WTC11 (cell line): ENCODE data around the gene CFAP99. TPM values are rescaled to one million over a fixed set of nuclear protein-coding genes. Genes with fewer than 3 reads are reported as not detected.

Source experiments
- ATAC-seq: fragments of 200-7000 bp; cut with Tn5 transposase; 2 replicates; pipeline ENCODE4 v1.10.0; 2021; ENCODE audit warnings: mild to moderate bottlenecking, moderate library complexity
- CTCF ChIA-PET: fragments of 300-600 bp; sonication (Branson Sonifier 250); formaldehyde crosslinking; loops from one replicate; lab custom pipeline; 2021; ENCODE audit warnings: antibody characterized with exemption; lab: Charles Lee
- POLR2A ChIA-PET: fragments of 350-600 bp; sonication (Branson Sonifier 250); formaldehyde crosslinking; loops from one replicate; lab custom pipeline; 2021; ENCODE audit warnings: antibody characterized with exemption; lab: Charles Lee
- DNase-seq: peaks from one replicate; pipeline ENCODE4 v3.0.0; 2021; ENCODE audit warnings: low spot score
- H3K27ac Mint-ChIP-seq: 2 replicates; pipeline ENCODE4 v1.8.0; 2021; ENCODE audit warnings: mixed read lengths
- H3K27me3 Mint-ChIP-seq: 2 replicates; pipeline ENCODE4 v1.8.0; 2021; ENCODE audit warnings: low read depth, mild to moderate bottlenecking, moderate library complexity, mixed read lengths
- H3K36me3 Mint-ChIP-seq: 2 replicates; pipeline ENCODE4 v1.8.0; 2021; ENCODE audit warnings: mixed read lengths
- H3K4me1 Mint-ChIP-seq: 2 replicates; pipeline ENCODE4 v1.8.0; 2022; ENCODE audit warnings: mixed read lengths
- H3K4me3 Mint-ChIP-seq: 2 replicates; pipeline ENCODE4 v1.8.0; 2021; ENCODE audit warnings: mild to moderate bottlenecking, moderate library complexity, mixed read lengths
- H3K9me3 Mint-ChIP-seq: 2 replicates; pipeline ENCODE4 v1.8.0; 2021; ENCODE audit warnings: mixed read lengths
- ATF1 ChIP-seq: sonication (generic); formaldehyde crosslinking; IDR thresholded peaks from 2 replicates; pipeline ENCODE4 v1.8.1; 2023; ENCODE audit warnings: mild to moderate bottlenecking, moderate library complexity, missing genetic modification reagents
- E2F4 ChIP-seq: sonication (generic); formaldehyde crosslinking; IDR thresholded peaks from 2 replicates; pipeline ENCODE4 v1.8.1; 2022; ENCODE audit warnings: low read depth, mild to moderate bottlenecking, moderate library complexity, missing genetic modification reagents, borderline replicate concordance
- ELF4 ChIP-seq: sonication (generic); formaldehyde crosslinking; IDR thresholded peaks from 2 replicates; pipeline ENCODE4 v1.8.1; 2022; ENCODE audit warnings: low read depth, mild to moderate bottlenecking, moderate library complexity, missing genetic modification reagents
- GRHL2 ChIP-seq: fragments of 250-450 bp; sonication (Bioruptor Pico); IDR thresholded peaks from 2 replicates; pipeline ENCODE4 v1.8.0; 2022; ENCODE audit warnings: mild to moderate bottlenecking, moderate library complexity; ENCODE audit not compliant: insufficient replicate concordance, severe bottlenecking
- MAX ChIP-seq: sonication (generic); formaldehyde crosslinking; IDR thresholded peaks from 2 replicates; pipeline ENCODE4 v1.8.0; 2022; ENCODE audit warnings: mild to moderate bottlenecking, missing genetic modification reagents
- MXD4 ChIP-seq: fragments of 250-450 bp; sonication (Bioruptor Pico); IDR thresholded peaks from 2 replicates; pipeline ENCODE4 v1.8.0; 2021; ENCODE audit warnings: mild to moderate bottlenecking, moderate library complexity, borderline replicate concordance
- NFATC4 ChIP-seq: fragments of 250-450 bp; sonication (Bioruptor Pico); IDR thresholded peaks from 2 replicates; pipeline ENCODE4 v1.9.0; 2021; ENCODE audit warnings: mild to moderate bottlenecking
- NR2C2 ChIP-seq: sonication (generic); formaldehyde crosslinking; IDR thresholded peaks from 2 replicates; pipeline ENCODE4 v1.8.0; 2022; ENCODE audit warnings: mild to moderate bottlenecking, missing genetic modification reagents
- TP53 ChIP-seq: sonication (generic); formaldehyde crosslinking; IDR thresholded peaks from 2 replicates; pipeline ENCODE4 v1.8.1; 2023; ENCODE audit warnings: mild to moderate bottlenecking, missing genetic modification reagents
- ZNF138 ChIP-seq: sonication (generic); formaldehyde crosslinking; conservative IDR thresholded peaks from 2 replicates; pipeline ENCODE4 v1.8.1; 2022; ENCODE audit warnings: mild to moderate bottlenecking, moderate library complexity, missing genetic modification reagents
- ZNF281 ChIP-seq: sonication (generic); formaldehyde crosslinking; IDR thresholded peaks from 2 replicates; pipeline ENCODE4 v1.8.0; 2023; ENCODE audit warnings: mild to moderate bottlenecking, missing genetic modification reagents
- ZNF416 ChIP-seq: fragments of 250-450 bp; sonication (Bioruptor Pico); IDR thresholded peaks from 2 replicates; pipeline ENCODE4 v1.9.0; 2021; ENCODE audit warnings: mild to moderate bottlenecking, inconsistent platforms
- ZNF425 ChIP-seq: fragments of 250-450 bp; sonication (Bioruptor Pico); conservative IDR thresholded peaks from 2 replicates; pipeline ENCODE4 v1.9.0; 2021; ENCODE audit warnings: mild to moderate bottlenecking
- ZNF532 ChIP-seq: fragments of 250-450 bp; sonication (Bioruptor Pico); IDR thresholded peaks from 2 replicates; pipeline ENCODE4 v1.9.0; 2021; ENCODE audit warnings: mild to moderate bottlenecking, borderline replicate concordance
- total RNA-seq: library from RNA; stranded (reverse); gene quantifications from 3 replicates; pipeline ENCODE4 v1.2.3, GENCODE V29; 2021

CFAP99 gene
- total RNA-seq, 1 experiment from 2014 or later = not detected

GRCh38 chr4:2483237-2483636 is 64.5 kb downstream of the CFAP99 start:
- Mint-ChIP-seq H3K4me1 (peaks cover 83% of the 10 kb centered on the region), H3K27me3 (no peaks in the 10 kb centered on the region), H3K36me3 (no peaks in the 10 kb centered on the region; the same call in 1 of the 2 replicates), H3K27ac (0 out of 2 replicates have a peak overlapping the region, but pooled peaks have one; percentile 7), H3K4me3 (no peak overlapping the region), H3K9me3 (no peaks in the 10 kb centered on the region)
- CTCF ChIA-PET = no interaction called here
- DNase-seq = no peak
- no peak for ATAC-seq
- POLR2A ChIA-PET = no interaction called here
- no peak for TF ChIP-seq GRHL2 (CRISPR knock-in tag)
- TF ChIP-seq E2F4 = no peak
- no peak for TF ChIP-seq NR2C2 (CRISPR knock-in tag)
- TF ChIP-seq ZNF416 (CRISPR knock-in tag) = no peak
- TF ChIP-seq ZNF532 = no peak
- no peak for TF ChIP-seq ATF1 (CRISPR knock-in tag)
- TF ChIP-seq ZNF425 = no peak
- no peak for TF ChIP-seq MAX
- TF ChIP-seq NFATC4 (CRISPR knock-in tag) = no peak
- TF ChIP-seq ELF4 (CRISPR knock-in tag) = no peak
- no peak for TF ChIP-seq ZNF138 (CRISPR knock-in tag)
- TF ChIP-seq TP53 (CRISPR knock-in tag) = no peak
- TF ChIP-seq, all 79 proteins: peak for 0

- no peak for ATAC-seq
- H3K4me3 Mint-ChIP-seq = no peak overlapping the region
- no peaks in the 10 kb centered on the region for H3K27me3 Mint-ChIP-seq
- no peak for TF ChIP-seq MXD4 (CRISPR knock-in tag)
- H3K36me3 Mint-ChIP-seq = no peaks in the 10 kb centered on the region; the same call in 1 of the 2 replicates
- no peaks in the 10 kb centered on the region for H3K9me3 Mint-ChIP-seq
- peaks cover 79% of the 10 kb centered on the region for H3K4me1 Mint-ChIP-seq
- no peak for DNase-seq
- CTCF ChIA-PET = no interaction called here
- POLR2A ChIA-PET = no interaction called here
- 0 out of 2 replicates have a peak overlapping the region, but pooled peaks have one; percentile 59 for H3K27ac Mint-ChIP-seq
Measured at GRCh38 chr4:2484185-2484584, 65.4 kb downstream of the CFAP99 start.

GRCh38 chr4:2484993-2485392 is 66.2 kb downstream of the CFAP99 start:
- DNase-seq (no peak), ATAC-seq (no peak)
- peaks cover 4% of the 10 kb centered on the region for H3K36me3 Mint-ChIP-seq
- CTCF ChIA-PET = no interaction called here
- no peak for TF ChIP-seq ZNF281 (CRISPR knock-in tag)
- peak overlapping the region; percentile 23; the same call in 1 of the 2 replicates for H3K27ac Mint-ChIP-seq
- peaks cover 74% of the 10 kb centered on the region for H3K4me1 Mint-ChIP-seq
- POLR2A ChIA-PET = interaction anchor here (0.6 to 1.1 kb wide), 3 partner anchors 10 to 49 kb away, joined by 3 read pairs; partner anchors contain the start of gene RNF4
- H3K9me3 Mint-ChIP-seq = no peaks in the 10 kb centered on the region
- H3K27me3 Mint-ChIP-seq = no peaks in the 10 kb centered on the region
- H3K4me3 Mint-ChIP-seq = no peak overlapping the region
